Activated CD4-positive, alpha-beta memory T cell treated with anti-CD3 and anti-CD28 coated beads for 36 hours (primary cell): Measurements from ENCODE around the gene STAM2. TPM values are rescaled to one million over a fixed set of nuclear protein-coding genes. Genes with fewer than 3 reads are reported as not detected.

ENCODE experiments used
- total RNA-seq, 2 experiments: library from RNA; stranded (reverse); gene quantifications; one replicate each; pipeline ENCODE4 v1.2.3, GENCODE V29; 2021

STAM2 gene
- total RNA-seq, 2 experiments from 2014 or later = 16.4 to 17.6 TPM

Other genes starting within 250 kb of the STAM2 start
- under 1 TPM; 0.19 to 0.48 TPM for gene CACNB4, start 76.7 kb downstream of the STAM2 start, total RNA-seq
- 1 to 10 TPM; 2.2 TPM for gene FMNL2, start 159.4 kb upstream of the STAM2 start, total RNA-seq